BJ (cell line): ENCODE measurements around the gene TRRAP. TPM values are rescaled to one million over a fixed set of nuclear protein-coding genes. Genes with fewer than 3 reads are reported as not detected.

Source experiments
- CTCF ChIA-PET: fragments of 350-600 bp; formaldehyde crosslinking; extraction: SDS; loops from one replicate; lab custom pipeline; 2021; ENCODE audit warnings: antibody characterized with exemption, inconsistent platforms; lab: Yijun Ruan, JAX
- POLR2A ChIA-PET: fragments of 300-600 bp; sonication (Branson Sonifier 250); formaldehyde crosslinking; extraction: SDS; loops from one replicate; lab custom pipeline; 2021; ENCODE audit warnings: antibody characterized with exemption; lab: Charles Lee
- DNase-seq: peaks from one replicate; pipeline ENCODE4 v3.0.0-alpha.2; 2011; ENCODE audit warnings: low read depth
- H3K27me3 ChIP-seq: 2 replicates; pipeline ENCODE4 v1.6.0; 2011; ENCODE audit warnings: low read length; ENCODE audit not compliant: control insufficient read depth, insufficient read depth
- H3K36me3 ChIP-seq: 2 replicates; pipeline ENCODE4 v1.5.1; 2011; ENCODE audit warnings: low read length; ENCODE audit not compliant: control insufficient read depth, insufficient read depth
- H3K4me3 ChIP-seq: 2 replicates; pipeline ENCODE4 v1.5.1; 2011; ENCODE audit warnings: low read depth, mild to moderate bottlenecking, control low read depth, low read length
- polyA plus RNA-seq: library from polyadenylated mRNA; depleted of rRNA; stranded (reverse); fragments of >200 nt; gene quantifications from 2 replicates; pipeline ENCODE4 v1.2.3, GENCODE V29; 2011
- TF ChIP-seq, protein P1 (sequence below): IDR thresholded peaks from 2 replicates; pipeline ENCODE4 v1.5.1; 2011; ENCODE audit warnings: low read depth, mild to moderate bottlenecking, control low read depth, inconsistent platforms, low read length, moderate library complexity; ENCODE audit not compliant: insufficient read depth

The TRRAP gene
- polyA plus RNA-seq, 1 experiment: 17.2 TPM

GRCh38 chr7:98978672-98979071, 100.3 kb downstream of the TRRAP start:
- ChIA-PET POLR2A (no interaction called here), CTCF (interaction anchor here (0.9 kb wide), 1 partner anchor 16 kb away, joined by 4 read pairs; no protein-coding TSS in a partner anchor)
- DNase-seq: no peak

DNA sequence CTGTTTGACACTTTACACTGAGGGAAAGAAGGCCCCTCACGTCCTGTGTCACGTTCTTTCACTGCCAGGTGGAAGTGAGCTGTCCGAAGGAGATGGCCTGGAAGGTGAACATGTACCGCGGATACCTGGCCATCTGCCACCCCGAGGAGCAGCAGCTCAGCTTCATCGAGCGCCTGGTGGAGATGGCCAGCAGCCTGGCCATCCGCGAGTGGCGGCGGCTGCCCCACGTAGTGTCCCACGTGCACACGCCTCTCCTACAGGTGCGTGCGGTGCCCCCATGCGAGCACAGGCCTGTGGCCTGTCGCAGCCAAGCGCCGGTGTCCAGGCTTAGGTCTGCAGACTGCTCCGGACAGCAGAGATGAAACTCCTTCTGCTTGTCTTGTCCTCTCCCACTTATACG, 103.4 kb downstream of the TRRAP start:
- Histone ChIP-seq H3K27me3 (no peaks in the 10 kb centered on the region), H3K4me3 (no peak overlapping the region), H3K36me3 (peaks cover 32% of the 10 kb centered on the region)
- TF ChIP-seq, protein P1, sequence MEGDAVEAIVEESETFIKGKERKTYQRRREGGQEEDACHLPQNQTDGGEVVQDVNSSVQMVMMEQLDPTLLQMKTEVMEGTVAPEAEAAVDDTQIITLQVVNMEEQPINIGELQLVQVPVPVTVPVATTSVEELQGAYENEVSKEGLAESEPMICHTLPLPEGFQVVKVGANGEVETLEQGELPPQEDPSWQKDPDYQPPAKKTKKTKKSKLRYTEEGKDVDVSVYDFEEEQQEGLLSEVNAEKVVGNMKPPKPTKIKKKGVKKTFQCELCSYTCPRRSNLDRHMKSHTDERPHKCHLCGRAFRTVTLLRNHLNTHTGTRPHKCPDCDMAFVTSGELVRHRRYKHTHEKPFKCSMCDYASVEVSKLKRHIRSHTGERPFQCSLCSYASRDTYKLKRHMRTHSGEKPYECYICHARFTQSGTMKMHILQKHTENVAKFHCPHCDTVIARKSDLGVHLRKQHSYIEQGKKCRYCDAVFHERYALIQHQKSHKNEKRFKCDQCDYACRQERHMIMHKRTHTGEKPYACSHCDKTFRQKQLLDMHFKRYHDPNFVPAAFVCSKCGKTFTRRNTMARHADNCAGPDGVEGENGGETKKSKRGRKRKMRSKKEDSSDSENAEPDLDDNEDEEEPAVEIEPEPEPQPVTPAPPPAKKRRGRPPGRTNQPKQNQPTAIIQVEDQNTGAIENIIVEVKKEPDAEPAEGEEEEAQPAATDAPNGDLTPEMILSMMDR: no peak
- POLR2A ChIA-PET: no interaction called here
- no peak for DNase-seq
- CTCF ChIA-PET: no interaction called here

More at GRCh38 chr7:98978672-98979071, 100.3 kb downstream of the TRRAP start:
- Histone ChIP-seq H3K36me3 (peaks cover 41% of the 10 kb centered on the region), H3K4me3 (no peak overlapping the region), H3K27me3 (no peaks in the 10 kb centered on the region)
- TF ChIP-seq, protein P1: no peak

DNA sequence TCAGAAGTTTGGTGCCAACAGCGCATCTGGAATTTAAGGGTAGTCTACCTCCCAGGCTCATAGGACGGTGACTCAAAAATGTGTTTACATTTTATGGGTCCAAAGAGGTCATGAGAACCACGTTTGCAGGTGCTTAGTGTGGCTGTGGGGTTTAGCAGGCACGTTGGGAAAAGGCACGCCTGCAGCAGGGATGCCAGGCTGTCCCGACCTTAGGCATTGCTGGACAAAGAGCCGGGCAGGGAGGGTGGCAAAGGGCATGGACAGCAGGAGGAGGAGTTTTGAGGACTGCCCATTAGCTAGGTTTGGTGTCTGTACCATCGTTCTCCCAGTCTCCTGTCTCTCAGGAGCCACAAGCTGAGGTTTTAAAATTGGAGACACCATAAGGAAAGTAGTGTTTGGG, 104.4 kb downstream of the TRRAP start:
- Histone ChIP-seq H3K4me3 (no peak overlapping the region), H3K27me3 (no peaks in the 10 kb centered on the region), H3K36me3 (peaks cover 29% of the 10 kb centered on the region)
- ChIA-PET POLR2A (no interaction called here), CTCF (no interaction called here)
- no peak for DNase-seq
- TF ChIP-seq, protein P1: no peak

- ChIA-PET POLR2A (no interaction called here), CTCF (interaction anchor here (0.6 to 1.4 kb wide), 2 partner anchors 10 to 82 kb away, joined by 3 read pairs; no protein-coding TSS in a partner anchor)
- Histone ChIP-seq H3K27me3 (no peaks in the 10 kb centered on the region), H3K36me3 (peaks cover 27% of the 10 kb centered on the region), H3K4me3 (no peak overlapping the region)
- DNase-seq: no peak
- TF ChIP-seq, protein P1: no peak
These were observed 105.8 kb downstream of the TRRAP start for GRCh38 chr7:98984126-98984525.

- DNase-seq: no peak
- POLR2A ChIA-PET: no interaction called here
- no peak overlapping the region for H3K4me3 ChIP-seq
- no peaks in the 10 kb centered on the region for H3K27me3 ChIP-seq
- TF ChIP-seq, protein P1: no peak
- peaks cover 32% of the 10 kb centered on the region for H3K36me3 ChIP-seq
- CTCF ChIA-PET: interaction anchor here (1.5 kb wide), 1 partner anchor 14 kb away, joined by 3 read pairs; no protein-coding TSS in a partner anchor
These were observed 107.1 kb downstream of the TRRAP start for GRCh38 chr7:98985406-98985805.
